Mammary epithelial cell (primary cell): ENCODE measurements around the gene DYSF.

Source experiments
- CTCF ChIP-seq, 2 donors: IDR thresholded peaks in 1 of 2; conservative IDR thresholded peaks in 1 of 2; 2 replicates each; pipeline ENCODE4 v1.5.1; 2011 to 2012; ENCODE audit warnings: inconsistent platforms in 2 of 2, low read length in 2 of 2, mild to moderate bottlenecking in 2 of 2, control low read depth in 1 of 2, low read depth in 1 of 2; ENCODE audit not compliant: insufficient read depth in 1 of 2; ENCODE audit errors: extremely low read depth in 1 of 2
- EZH2 ChIP-seq: IDR thresholded peaks from 2 replicates; pipeline ENCODE4 v1.6.1; 2012; ENCODE audit warnings: low read length, inconsistent platforms, borderline replicate concordance

GRCh38 chr2:71544919-71545571 lies 91.7 kb downstream of the DYSF start:
- TF ChIP-seq CTCF (conservative IDR thresholded peaks at IDR 0.05 in 1 of 2, IDR thresholded peaks at IDR 0.05 in 1 of 2; ENCODE audit: extremely low read depth in 1 of 2, insufficient read depth in 1 of 2, low read depth in 1 of 2, low read length in 2 of 2) = no peak
- TF ChIP-seq EZH2 = no peak
